HepG2 (cell line): Measurements from ENCODE around the gene CHTF18. TPM values are rescaled to one million over a fixed set of nuclear protein-coding genes. Genes with fewer than 3 reads are reported as not detected.

ENCODE experiments used
- ARID4A ChIP-seq: sonication (generic); formaldehyde crosslinking; IDR thresholded peaks from 2 replicates; pipeline ENCODE4 v1.5.0; 2020; ENCODE audit warnings: mild to moderate bottlenecking, missing genetic modification reagents, borderline replicate concordance
- BRD4 ChIP-seq: sonication (generic); formaldehyde crosslinking; IDR thresholded peaks from 2 replicates; pipeline ENCODE4 v1.4.0; 2020; ENCODE audit warnings: missing genetic modification reagents
- DZIP1 ChIP-seq: sonication (generic); formaldehyde crosslinking; IDR thresholded peaks from 2 replicates; pipeline ENCODE4 v1.5.0; 2020; ENCODE audit warnings: mild to moderate bottlenecking, missing genetic modification reagents
- GATAD2A ChIP-seq: IDR thresholded peaks from 2 replicates; pipeline ENCODE4 v1.6.1; 2016
- MLX ChIP-seq: IDR thresholded peaks from 2 replicates; pipeline ENCODE4 v1.6.1; 2016
- MXD3 ChIP-seq: IDR thresholded peaks from 2 replicates; pipeline ENCODE4 v1.6.1; 2016; ENCODE audit warnings: mild to moderate bottlenecking, missing biosample characterization, missing genetic modification reagents
- NR2F1 ChIP-seq, 2 experiments: fragments of 450-650 bp in 1 of 2; formaldehyde crosslinking in 1 of 2; IDR thresholded peaks; 2 replicates each; pipeline versions ENCODE4 v1.5.0 to v1.6.1; 2016 to 2020; ENCODE audit warnings: mild to moderate bottlenecking in 1 of 2, missing compliant biosample characterization in 1 of 2, missing genetic modification reagents in 1 of 2, moderate library complexity in 1 of 2
- POLR2A ChIP-seq, 2 experiments: IDR thresholded peaks; 2 replicates each; pipeline ENCODE4 v1.6.1; 2011; ENCODE audit warnings: low read depth in 2 of 2, low read length in 2 of 2, mild to moderate bottlenecking in 1 of 2, moderate library complexity in 1 of 2; ENCODE audit not compliant: insufficient read depth in 1 of 2
- POLR2AphosphoS5 ChIP-seq: IDR thresholded peaks from 2 replicates; pipeline ENCODE4 v1.6.1; 2012; ENCODE audit warnings: low read depth, low read length
- SALL1 ChIP-seq: sonication (generic); formaldehyde crosslinking; IDR thresholded peaks from 2 replicates; pipeline ENCODE4 v1.8.0; 2022; ENCODE audit warnings: mild to moderate bottlenecking, missing genetic modification reagents
- ZBTB7B ChIP-seq: sonication (generic); formaldehyde crosslinking; IDR thresholded peaks from 2 replicates; pipeline ENCODE4 v1.4.0; 2020; ENCODE audit warnings: missing genetic modification reagents
- ZNF576 ChIP-seq: sonication (generic); formaldehyde crosslinking; IDR thresholded peaks from 2 replicates; pipeline ENCODE4 v1.4.0; 2020; ENCODE audit warnings: mild to moderate bottlenecking, missing genetic modification reagents
- ZNF607 ChIP-seq: sonication (generic); formaldehyde crosslinking; IDR thresholded peaks from 2 replicates; pipeline ENCODE4 v1.5.1; 2020; ENCODE audit warnings: missing genetic modification reagents, mild to moderate bottlenecking, borderline replicate concordance
- ZNF687 ChIP-seq: sonication (generic); formaldehyde crosslinking; IDR thresholded peaks from 2 replicates; pipeline ENCODE4 v1.5.1; 2020; ENCODE audit warnings: mild to moderate bottlenecking, missing genetic modification reagents, moderate library complexity
- polyA plus RNA-seq, 8 experiments: library from polyadenylated mRNA; depleted of rRNA in 3 of 8; stranded (reverse) in 7 of 8; unstranded in 1 of 8; fragments of >200 nt; fragmentation: Illumina TruSeq in 4 of 8; extraction: Trizol in 4 of 8; gene quantifications; 2 replicates each; pipeline versions ENCODE4 v1.2.1 to v1.2.3, GENCODE V29; 2011 to 2016; ENCODE audit warnings: low read depth in 4 of 8, missing spikeins in 1 of 8, mixed read lengths in 1 of 8; ENCODE audit not compliant: insufficient read depth in 1 of 8
- total RNA-seq, 5 experiments: library from RNA; depleted of rRNA; stranded (reverse); fragments of >200 nt; fragmentation: Illumina TruSeq; extraction: Trizol; gene quantifications; 2 replicates each; pipeline ENCODE4 v1.2.3, GENCODE V29; 2016; ENCODE audit warnings: low read depth in 1 of 5

CHTF18 gene
- total and polyA plus RNA-seq, 2 of the 13 experiments (the other 11 are each of a cell fraction or from before 2014, with no cell fraction given) = 8.6 to 22.9 TPM

- TF ChIP-seq ARID4A (CRISPR knock-in tag) (peak; percentile 43; the same call in 1 of the 2 replicates), DZIP1 (no peak), POLR2A (IDR thresholded peaks at IDR 0.05; ENCODE audit: insufficient read depth in 1 of 2, low read depth in 2 of 2, low read length in 2 of 2) (peak in 1 of 2 experiments; percentile 80; a peak in 2 of 4 replicates), BRD4 (CRISPR knock-in tag) (0 out of 2 replicates have a peak, but pooled peaks have one; percentile 63), ZBTB7B (CRISPR knock-in tag) (peak; percentile 30; the same call in 1 of the 2 replicates), POLR2AphosphoS5 (peak; percentile 69), GATAD2A (CRISPR knock-in tag) (peak; percentile 47), MXD3 (CRISPR knock-in tag) (0 out of 2 replicates have a peak, but pooled peaks have one; percentile 23), MLX (CRISPR knock-in tag) (peak; percentile 96), ZNF687 (CRISPR knock-in tag) (peak; percentile 40), NR2F1 (CRISPR knock-in tag; IDR thresholded peaks at IDR 0.05) (peak in 1 of 2 experiments; percentile 42; a peak in 1 of 4 replicates), ZNF607 (CRISPR knock-in tag) (peak; percentile 52; the same call in 1 of the 2 replicates), ZNF576 (CRISPR knock-in tag) (no peak), SALL1 (CRISPR knock-in tag) (peak; percentile 20; the same call in 1 of the 2 replicates)
Measured at GRCh38 chr16:739560-740458, 48.6 kb upstream of the CHTF18 start (continued).
